Activated naive CD4-positive, alpha-beta T cell treated with anti-CD3 and anti-CD28 coated beads, Interleukin-2, amount 50 U/mL, for 16 hours (primary cell): ENCODE measurements around the gene RRP36.
"Not testable (repeated sequence)": the region's sequence is repeated elsewhere in the genome, so short reads cannot be mapped to it uniquely, and the experiment has no call there.

Experiments
- DNase-seq: peaks from one replicate; pipeline ENCODE4 v3.0.0-alpha.2; 2020

Gene RRP36

GRCh38 chr6:43040542-43041257, 19.3 kb downstream of the RRP36 start:
- no peak for DNase-seq

- not testable (repeated sequence) for DNase-seq
Observed at GRCh38 chr6:43041475-43041874, 20.1 kb downstream of the RRP36 start.

GRCh38 chr6:43043310-43043709, 21.9 kb downstream of the RRP36 start:
- no peak for DNase-seq

- DNase-seq: no peak
Observed at GRCh38 chr6:43045371-43045930, 24.0 kb downstream of the RRP36 start.

- no peak for DNase-seq
Observed at GRCh38 chr6:43047998-43048397, 26.6 kb downstream of the RRP36 start.

GRCh38 chr6:43050981-43051380, 29.6 kb downstream of the RRP36 start:
- no peak for DNase-seq

GRCh38 chr6:43052225-43052841, 30.9 kb downstream of the RRP36 start:
- DNase-seq: no peak

GRCh38 chr6:43052842-43053544, 31.6 kb downstream of the RRP36 start:
- DNase-seq: no peak

- DNase-seq: peak; percentile 92
Observed at GRCh38 chr6:43053545-43054205, 32.3 kb downstream of the RRP36 start, which contains the start of gene CUL7. CUL7 (minus strand) TSS chr6:43053851; CDS start chr6:43052788, 1,063 bp downstream.

- no peak for DNase-seq
Observed at GRCh38 chr6:43054206-43054943, 33.0 kb downstream of the RRP36 start.

- DNase-seq: no peak
Observed at GRCh38 chr6:43055966-43056365, 34.5 kb downstream of the RRP36 start.

GRCh38 chr6:43058531-43058930, 37.1 kb downstream of the RRP36 start:
- DNase-seq: no peak

- DNase-seq: peak; percentile 96
Observed at GRCh38 chr6:43059168-43060033, 38.0 kb downstream of the RRP36 start, which contains the start of the genes KLC4 and MRPL2. KLC4 (plus strand) TSS chr6:43059631; CDS start chr6:43061336, 1,705 bp downstream. MRPL2 (minus strand) TSS chr6:43059434; CDS start chr6:43059381, 53 bp downstream.

- no peak for DNase-seq
Observed at GRCh38 chr6:43060034-43060754, 38.8 kb downstream of the RRP36 start.

GRCh38 chr6:43060755-43061633, 39.6 kb downstream of the RRP36 start:
- no peak for DNase-seq

- DNase-seq: no peak
Observed at GRCh38 chr6:43061861-43062260, 40.4 kb downstream of the RRP36 start.

- no peak for DNase-seq
Observed at GRCh38 chr6:43062818-43063217, 41.4 kb downstream of the RRP36 start.

- DNase-seq: no peak
Observed at GRCh38 chr6:43070028-43070632, 48.7 kb downstream of the RRP36 start.
